Adipose tissue (tissue), 3 donors: ENCODE measurements around the gene ADPRHL1. TPM values are rescaled to one million over a fixed set of nuclear protein-coding genes. Genes with fewer than 3 reads are reported as not detected.

Source experiments
- H3K27ac ChIP-seq: one replicate; pipeline ENCODE4 v1.5.1; 2013; ENCODE audit warnings: low read depth, low read length
- WGBS, 3 donors: extraction: QIAGEN DNeasy Blood & Tissue Kit; methylation state at CpG; one replicate each; pipeline ENCODE4 v1.1.7; 2013; 5-methylcytosine and 5-hydroxymethylcytosine counted together
- polyA plus RNA-seq, 3 donors: library from polyadenylated mRNA; stranded (reverse); fragments of 200-250 nt; gene quantifications; one replicate each; pipeline ENCODE4 v1.2.3, GENCODE V29; 2013
- donor health status: healthy with polysubstance abuse.
- donor health status: Bipolar disorder and iron deficiency.
- donor health status: healthy.

Gene ADPRHL1
- polyA plus RNA-seq, 3 donors: 0.90 to 3.8 (median 2.4) TPM

DNA sequence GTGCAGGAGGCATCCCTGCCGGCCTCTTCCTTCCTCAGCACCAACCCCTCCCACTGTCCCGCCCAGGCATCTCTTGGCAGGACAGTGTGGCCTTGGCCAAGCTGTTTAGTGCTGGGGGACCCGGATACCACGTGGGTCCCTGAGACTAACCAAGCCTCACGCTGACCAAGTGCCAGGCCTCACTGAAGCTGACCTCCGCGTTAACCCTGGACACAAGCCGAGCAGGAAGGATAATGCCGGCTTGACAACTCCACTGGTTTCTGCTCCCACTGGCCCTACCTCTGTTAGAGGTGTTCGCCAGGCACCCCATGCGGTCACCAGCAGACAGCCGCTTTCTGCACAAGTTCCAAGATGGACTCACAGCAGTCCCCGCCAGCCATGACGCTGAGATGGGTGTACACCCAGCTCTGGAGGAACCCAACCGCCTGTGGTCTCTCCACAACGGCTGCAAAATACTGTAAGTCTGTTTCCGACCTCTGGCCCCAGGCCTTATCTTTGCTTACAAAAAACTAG lies 101.7 kb downstream of the ADPRHL1 start:
- WGBS, 3 donors: 71 to 76% (median 73%) methylated on average over 17 of the region's 17 CpGs
- no peak overlapping the region for H3K27ac ChIP-seq

DNA sequence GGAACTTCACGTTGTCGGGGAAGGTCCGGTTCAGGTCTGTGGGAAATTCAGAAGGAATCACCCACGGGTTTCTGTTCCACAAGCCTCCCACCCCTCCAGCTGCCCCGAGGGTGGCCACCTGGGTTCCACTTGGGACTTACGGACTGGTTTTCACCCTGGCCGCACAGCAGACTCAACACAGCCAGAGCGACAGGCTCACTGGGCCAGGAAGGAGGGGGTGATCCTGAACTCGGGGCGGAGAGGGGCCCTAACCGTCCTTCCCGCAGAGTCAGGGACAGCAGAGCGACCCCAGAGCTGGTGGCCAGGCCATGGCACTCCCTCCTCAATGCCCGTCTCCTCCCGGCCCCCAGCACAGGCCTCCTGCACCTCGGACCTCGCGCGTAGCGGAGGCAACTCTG lies 102.4 kb downstream of the ADPRHL1 start:
- H3K27ac ChIP-seq: no peak overlapping the region
- 92 to 96% (median 93%) methylated on average over 20 of the region's 20 CpGs for WGBS, 3 donors

DNA sequence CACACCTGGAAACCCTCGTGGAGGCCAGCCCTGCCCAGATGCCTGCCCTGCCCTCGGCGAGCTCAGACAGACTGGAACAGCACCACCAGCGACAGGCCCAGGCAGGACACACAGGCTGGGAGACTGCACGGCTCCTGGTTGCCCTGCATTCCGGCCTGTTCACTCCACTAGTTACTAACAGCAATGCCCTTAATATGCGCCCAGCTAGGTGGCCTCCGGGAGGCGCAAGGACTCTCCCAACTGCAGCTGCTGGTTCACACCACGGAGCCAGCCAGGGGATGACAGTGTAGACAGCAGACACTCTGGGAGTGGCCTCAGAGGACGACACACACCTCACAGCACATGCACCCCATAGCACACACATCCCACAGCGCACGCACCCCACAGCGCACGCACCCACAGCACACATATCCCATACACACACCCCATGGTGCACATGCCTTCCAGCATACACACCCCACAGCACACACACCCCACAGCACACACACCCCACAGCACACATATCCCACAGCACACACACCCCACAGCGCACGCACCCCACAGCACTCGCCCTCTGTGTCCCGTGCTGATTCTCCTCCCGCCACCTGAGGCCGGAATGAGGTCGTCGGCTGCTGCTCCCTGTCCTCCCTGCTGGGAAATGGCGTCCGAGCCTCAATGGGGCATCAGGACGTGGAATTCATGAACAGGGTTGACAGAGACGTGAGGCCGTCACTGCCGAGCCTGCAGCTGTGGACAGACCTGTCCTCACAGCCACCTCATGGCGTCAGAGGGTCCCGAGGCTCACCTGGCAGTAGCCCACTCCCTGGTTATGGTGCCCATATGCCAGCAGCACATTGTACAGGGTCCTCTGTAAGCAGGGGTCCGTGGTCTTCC lies 103.0 kb downstream of the ADPRHL1 start:
- no peak overlapping the region for H3K27ac ChIP-seq
- 87 to 89% (median 87%) methylated on average over 31 to 32 of the region's 32 CpGs for WGBS, 3 donors

Other genes with a start within 250 kb of the ADPRHL1 start
- gene PCID2, start 244.8 kb downstream of the ADPRHL1 start, polyA plus RNA-seq: 10 to 100 TPM; 23.6 to 37.8 (median 28.4) TPM
- 10 to 100 TPM; 23.5 to 39.5 (median 31.8) TPM for gene CUL4A, start 243.9 kb downstream of the ADPRHL1 start, polyA plus RNA-seq
- gene LAMP1, start 156.2 kb downstream of the ADPRHL1 start, polyA plus RNA-seq: 100 to 1,000 TPM in 1 of 3 donors, 10 to 100 TPM in 2; 46.6 to 101 (median 66.7) TPM
- gene GRTP1, start 89.4 kb downstream of the ADPRHL1 start, polyA plus RNA-seq: 1 to 10 TPM; 2.7 to 6.1 (median 5.3) TPM
- 1 to 10 TPM; 4.5 to 6.6 (median 6.6) TPM for gene DCUN1D2, start 37.2 kb upstream of the ADPRHL1 start, polyA plus RNA-seq
- 10 to 100 TPM; 10.5 to 64.2 (median 33.2) TPM for gene TFDP1, start 131.3 kb upstream of the ADPRHL1 start, polyA plus RNA-seq
- gene ATP4B, start 204.7 kb upstream of the ADPRHL1 start, polyA plus RNA-seq: 10 to 100 TPM in 1 of 3 donors, 1 to 10 TPM in 1, under 1 TPM in 1; 0.03 to 79.1 (median 3.4) TPM
- gene GRK1, start 213.7 kb upstream of the ADPRHL1 start, polyA plus RNA-seq: not detected